HG03354 (cell line): Measurements from ENCODE around the gene HNRNPA1.
"Not testable (repeated sequence)": the region's sequence is repeated elsewhere in the genome, so short reads cannot be mapped to it uniquely, and the experiment has no call there.

Experiments used
- ATAC-seq: cut with Tn5 transposase; IDR thresholded peaks from one replicate; pipeline ENCODE4 v1.9.1; 2021; ENCODE audit warnings: mild to moderate bottlenecking; ENCODE audit not compliant: unreplicated experiment, poor library complexity, severe bottlenecking

The HNRNPA1 gene

GRCh38 chr12:54294953-54295566, 14.5 kb downstream of the HNRNPA1 start:
- ATAC-seq = no peak

- ATAC-seq = no peak
These were observed 16.0 kb downstream of the HNRNPA1 start for GRCh38 chr12:54296393-54297099.

DNA sequence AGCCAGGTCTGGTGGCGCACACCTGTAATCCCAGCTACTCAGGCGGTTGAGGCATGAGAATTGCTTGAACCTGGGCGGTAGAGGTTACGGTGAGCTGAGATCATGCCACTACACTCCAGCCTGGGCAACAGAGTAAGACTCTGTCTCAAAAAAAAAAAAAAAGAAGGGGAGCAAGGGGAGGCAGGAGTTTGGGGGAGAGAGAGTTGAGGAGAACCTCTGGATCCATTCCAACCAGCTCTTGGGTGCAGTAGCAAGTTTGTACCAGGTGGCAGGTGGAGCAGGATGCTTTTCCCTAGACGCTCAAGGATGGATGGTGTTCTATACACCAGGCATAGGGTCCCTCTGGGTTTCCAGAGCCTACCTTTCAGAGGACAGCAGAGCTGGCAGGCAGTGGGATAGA, 18.4 kb downstream of the HNRNPA1 start:
- no peak for ATAC-seq

GRCh38 chr12:54299515-54300224, 19.1 kb downstream of the HNRNPA1 start:
- ATAC-seq = no peak

DNA sequence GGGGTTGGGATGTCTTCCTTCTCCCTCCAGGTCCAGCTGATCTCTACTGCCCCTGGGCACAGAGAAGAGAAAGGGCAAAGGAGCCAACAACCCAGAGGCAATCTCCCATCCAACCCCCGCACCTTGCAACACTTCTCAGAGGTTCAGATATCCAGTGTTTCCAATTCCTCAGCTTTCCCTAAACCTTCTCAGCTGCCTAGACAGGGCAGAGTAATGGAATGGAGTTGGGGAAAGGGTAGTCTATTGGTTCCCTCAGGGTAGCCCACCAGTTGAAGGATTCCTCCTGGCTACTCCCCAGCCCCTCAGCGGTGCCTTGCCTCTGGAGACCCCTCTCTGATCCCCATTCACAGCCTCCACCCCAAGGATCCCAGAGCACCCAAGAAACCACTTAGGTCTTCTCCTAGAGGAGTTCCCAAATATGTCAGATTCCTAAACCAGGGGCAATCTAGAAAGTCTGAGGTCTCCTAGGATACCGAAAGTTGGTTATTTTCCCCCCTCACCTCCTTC, 19.8 kb downstream of the HNRNPA1 start:
- ATAC-seq = no peak

DNA sequence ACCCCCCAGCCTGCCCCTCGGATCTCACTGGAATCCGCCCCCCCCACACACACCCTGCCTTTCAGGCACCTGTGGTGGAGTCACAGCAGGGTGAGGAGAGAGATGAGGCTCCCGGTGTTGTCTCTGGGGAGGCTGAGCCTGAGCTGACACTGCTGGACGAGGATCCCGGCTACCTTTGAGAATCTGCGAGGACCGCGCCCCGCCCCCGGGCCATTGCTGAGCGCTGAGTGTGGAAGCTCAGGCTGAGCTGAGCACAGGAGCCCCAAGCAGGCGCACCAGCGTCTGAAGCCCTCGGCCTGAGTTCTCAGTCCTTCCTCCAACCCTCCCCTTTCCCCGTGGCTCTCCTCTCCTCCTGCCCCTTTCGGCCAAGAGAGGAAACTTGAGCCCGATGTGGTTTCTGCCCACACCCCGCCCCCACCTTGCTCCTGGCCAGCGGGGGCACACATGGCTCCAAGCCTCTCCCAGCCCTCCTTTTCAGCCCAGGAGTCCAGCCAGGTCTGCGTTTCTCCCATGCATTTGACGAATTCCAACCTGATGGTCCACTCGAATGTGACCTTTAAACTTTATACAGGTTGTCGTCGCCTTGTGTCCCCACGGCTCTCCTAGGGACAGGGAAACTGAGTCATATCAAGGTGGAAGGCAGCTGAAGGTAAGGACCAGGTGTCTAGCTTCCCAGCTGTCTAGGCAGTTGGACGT, 20.4 kb downstream of the HNRNPA1 start, which contains the start of gene NFE2:
TSS of gene NFE2 (minus strand) at position 284 of the 696 bp plus-strand sequence. CDS start 5,767 bp downstream, outside the sequence.
- ATAC-seq = no peak

DNA sequence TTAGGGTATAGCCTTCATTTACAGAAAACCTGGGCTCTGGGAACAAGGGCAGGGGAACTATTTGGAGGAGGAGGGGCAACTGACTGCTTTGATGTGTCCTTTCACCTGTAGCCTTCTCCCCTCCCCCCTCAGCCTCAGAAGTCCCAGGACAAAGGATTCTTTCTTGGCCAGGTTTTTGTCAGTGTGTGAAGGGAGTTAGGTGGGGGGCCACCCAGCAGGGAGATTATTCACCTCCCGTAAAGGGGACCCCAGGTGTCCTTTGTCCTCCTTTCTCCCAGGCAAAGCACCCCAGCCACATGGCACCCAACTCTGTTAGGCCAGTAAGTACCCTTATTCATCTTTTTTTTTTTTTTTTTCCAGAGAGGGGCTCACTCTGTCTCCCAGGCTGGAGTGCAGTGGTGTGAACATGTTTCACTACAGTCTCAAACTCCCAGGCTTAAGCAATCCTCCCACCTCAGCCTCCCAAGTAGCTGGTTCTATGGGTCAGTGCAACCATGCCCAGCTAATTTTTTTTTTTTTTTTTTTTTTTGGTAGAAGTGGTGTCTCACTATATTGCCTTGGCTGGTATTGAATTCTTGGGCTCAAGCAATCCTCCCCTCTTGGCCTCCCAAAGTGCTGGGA, 21.0 kb downstream of the HNRNPA1 start:
- ATAC-seq = no peak

- ATAC-seq = no peak
These were observed 23.1 kb downstream of the HNRNPA1 start for GRCh38 chr12:54303640-54304039.

DNA sequence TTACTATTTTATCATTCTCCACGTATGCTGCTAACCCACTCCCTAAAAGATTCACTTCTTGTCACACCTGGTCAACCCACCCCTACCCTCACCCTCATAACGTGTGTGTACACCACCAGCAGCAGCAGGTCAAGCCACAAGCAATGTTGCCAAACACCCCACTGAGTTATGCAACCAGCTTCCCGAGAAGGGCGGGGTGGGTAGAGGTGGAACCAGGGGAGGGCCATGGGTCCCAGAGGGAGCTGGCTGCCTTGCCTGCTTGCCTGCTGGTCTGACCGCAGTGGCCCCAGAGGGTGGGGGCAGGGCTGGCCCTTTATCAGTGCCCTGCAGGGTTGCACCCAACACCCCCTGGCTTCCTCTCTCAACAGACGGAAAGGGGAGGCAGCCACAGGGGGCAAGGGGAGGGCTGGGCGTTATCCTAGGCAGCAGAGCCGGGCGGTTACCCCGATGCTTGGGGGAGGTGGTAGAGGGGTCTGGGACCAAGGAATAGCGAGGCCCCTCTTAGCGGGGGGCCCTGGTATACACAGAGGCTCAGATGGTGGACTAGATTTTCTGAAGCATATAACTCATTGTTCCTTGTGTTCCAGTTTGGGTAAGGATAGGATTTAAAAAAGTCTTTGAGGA, 23.8 kb downstream of the HNRNPA1 start:
- no peak for ATAC-seq

DNA sequence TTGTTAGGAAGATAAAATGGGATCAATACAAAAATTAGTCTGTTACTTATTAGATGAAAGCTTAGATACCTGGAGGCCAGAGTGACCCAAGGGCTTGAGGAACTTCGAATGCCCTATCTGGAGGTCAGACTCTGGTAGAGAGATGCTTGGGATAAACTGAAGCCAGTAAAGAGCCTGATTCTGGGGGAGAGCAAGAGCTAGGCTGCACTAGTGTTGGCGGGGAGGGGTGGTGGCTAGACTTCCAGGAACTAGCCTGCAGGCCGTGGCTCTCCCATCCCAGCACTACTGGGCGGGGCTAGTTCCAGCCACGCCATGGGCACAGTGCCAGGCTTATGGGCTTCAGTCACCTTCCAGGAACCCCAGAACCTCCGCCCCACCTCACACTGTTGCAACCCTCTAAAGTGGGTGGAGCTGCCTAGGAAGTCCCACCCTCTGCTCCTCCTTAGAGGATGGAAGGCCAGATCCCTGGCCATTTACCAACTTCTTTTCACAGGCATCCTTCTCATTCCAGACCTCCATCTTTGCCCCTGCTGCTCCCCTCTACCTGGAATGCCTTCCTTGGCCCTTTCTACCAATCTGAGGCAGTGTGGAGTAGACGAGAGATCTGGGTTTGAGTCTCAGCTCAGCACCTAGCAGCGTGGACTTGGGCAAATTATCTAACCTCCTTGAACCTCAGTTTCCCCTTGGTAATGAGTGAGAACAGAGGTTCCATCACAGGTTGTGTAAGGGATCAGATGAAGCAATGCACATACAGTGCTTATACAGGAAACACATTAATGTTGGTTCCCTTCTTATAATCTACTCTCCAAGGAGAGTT, 26.6 kb downstream of the HNRNPA1 start:
- ATAC-seq = no peak

GRCh38 chr12:54311051-54311450, 30.5 kb downstream of the HNRNPA1 start:
- ATAC-seq = no peak

DNA sequence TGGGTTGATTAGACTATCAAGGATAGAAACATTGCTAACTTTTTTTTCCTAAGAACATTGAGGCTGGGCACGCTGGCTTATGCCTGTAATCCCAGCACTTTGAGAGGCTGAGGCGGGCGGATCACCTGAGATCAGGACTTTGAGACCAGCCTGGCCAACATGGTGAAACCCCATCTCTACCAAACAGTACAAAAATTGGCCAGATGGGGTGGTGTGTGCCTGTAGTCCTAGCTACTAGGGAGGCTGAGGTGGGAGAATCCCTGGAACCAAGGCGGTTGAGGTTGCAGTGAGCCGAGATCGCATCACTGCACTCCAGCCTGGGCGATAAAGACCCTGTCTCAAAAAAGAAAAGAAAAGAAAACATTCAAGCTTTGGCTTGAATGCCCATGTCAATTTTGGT, 31.8 kb downstream of the HNRNPA1 start:
- ATAC-seq = not testable (repeated sequence)

- no peak for ATAC-seq
These were observed 40.8 kb downstream of the HNRNPA1 start for GRCh38 chr12:54321363-54321762.

- ATAC-seq = peak; percentile 99
These were observed 44.3 kb downstream of the HNRNPA1 start, which contains the start of gene COPZ1 for GRCh38 chr12:54324617-54325441. Gene COPZ1 (plus strand): TSS chr12:54325131. CDS start chr12:54325164, 33 bp downstream.

DNA sequence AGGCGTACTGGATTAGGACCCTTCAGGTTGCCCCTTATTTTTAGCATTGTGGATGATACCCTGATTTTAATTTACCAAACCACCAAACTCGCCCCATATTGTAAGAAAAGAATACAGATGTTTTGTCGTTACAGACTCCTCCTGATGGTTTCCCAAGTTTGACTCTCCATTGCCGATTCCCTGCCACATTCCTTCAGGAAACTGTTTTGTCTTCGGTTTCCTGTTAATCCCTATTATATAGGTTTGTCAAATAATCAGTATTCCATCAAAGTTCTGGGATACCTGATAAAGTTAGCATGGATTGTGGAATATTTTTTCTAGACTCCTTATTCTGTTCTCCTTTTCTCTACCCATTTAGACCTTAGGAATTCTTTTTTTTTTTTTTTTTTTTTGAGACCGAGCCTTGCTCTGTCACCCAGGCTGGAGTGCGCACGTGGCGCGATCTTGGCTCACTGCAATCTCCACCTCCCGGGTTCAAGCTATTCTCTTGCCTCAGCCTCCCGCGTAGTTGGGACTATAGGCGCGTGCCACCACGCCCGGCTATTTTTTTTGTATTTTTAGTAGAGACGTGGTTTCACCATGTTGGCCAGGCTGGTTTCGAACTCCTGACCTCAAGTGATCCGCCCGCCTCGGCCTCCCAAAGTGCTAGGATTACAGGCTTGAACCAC, 45.0 kb downstream of the HNRNPA1 start:
- ATAC-seq = not testable (repeated sequence)

DNA sequence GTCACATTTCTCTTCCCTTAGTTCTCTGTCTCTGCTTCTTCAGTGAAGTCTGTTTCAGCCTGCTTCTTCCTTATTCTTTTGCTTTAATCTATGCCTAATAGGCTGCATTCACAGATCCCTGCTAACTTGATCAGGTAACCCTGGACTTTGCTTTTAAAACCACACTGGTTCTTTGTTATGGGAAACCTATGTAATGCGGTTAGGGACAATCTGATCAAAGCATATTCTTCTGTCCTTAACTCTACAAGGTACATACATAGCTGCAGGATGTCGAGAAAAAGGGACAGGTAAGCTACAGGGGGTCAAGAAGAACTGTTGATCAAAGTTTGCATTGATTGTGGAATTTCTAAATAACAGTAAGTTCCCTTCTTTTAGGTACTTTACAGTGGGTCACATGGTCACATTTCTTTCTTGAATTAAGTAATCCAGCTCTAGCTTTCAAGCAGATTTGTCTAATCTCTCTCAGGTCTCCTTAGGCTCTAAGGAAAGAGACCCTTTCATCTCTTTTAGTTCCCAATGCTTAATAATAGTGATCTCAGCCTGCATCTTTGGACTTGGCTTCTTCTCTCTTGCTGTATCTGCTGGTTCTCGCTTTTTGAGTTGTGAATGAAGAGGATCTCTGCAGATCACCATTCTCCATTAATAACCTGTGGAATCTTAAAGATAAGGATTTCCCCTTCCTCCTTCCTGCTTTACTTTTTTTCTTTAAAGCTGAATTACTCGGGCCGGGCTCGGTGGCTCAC, 48.2 kb downstream of the HNRNPA1 start:
- ATAC-seq = no peak
